Putamen (tissue), 1 donor: Measurements from ENCODE around the gene BTN3A1.

Experiments
- DNase-seq: peaks from one replicate; pipeline ENCODE4 v3.0.0-alpha.2; 2016; ENCODE audit warnings: low spot score

The BTN3A1 gene

GRCh38 chr6:26379740-26380139 is 22.3 kb upstream of the BTN3A1 start:
- DNase-seq, result no peak

DNA sequence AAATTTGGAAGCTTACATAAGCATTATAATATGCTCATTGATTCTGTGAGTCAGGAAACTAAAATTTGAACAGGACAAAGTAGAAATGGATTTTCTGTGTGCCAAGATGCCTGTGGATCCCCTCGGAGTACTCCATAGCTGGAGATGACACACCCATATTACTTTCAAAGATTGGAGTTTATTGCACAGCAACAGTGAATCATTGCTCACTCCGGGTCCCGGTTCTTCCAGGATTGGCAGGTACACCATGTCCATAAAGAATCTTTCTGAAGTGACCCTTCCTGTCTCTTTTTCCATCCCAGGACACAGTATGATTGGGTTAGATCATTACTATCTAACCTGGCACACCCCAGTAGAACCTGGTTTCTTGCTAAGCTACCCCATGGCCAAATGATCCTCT is 21.8 kb upstream of the BTN3A1 start:
- DNase-seq, result no peak

DNA sequence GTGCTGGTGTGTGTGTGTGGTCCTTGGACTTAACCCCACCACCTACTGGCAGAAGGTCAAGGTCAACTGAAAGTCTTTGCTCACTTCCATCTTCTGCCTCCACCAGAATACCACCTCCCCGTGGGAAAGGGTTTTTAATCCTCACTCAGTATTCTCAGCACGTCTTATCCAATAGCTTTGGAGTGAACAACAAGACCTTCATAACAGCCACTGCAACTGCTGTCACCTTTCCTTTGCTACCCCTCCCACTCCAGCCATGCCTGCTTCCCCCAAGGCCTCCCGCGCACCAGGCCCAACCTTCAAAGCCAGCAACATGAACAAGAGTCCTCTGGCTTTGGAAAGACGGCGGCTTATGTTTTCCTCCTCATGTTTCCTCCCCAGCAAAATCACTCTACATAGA is 20.0 kb upstream of the BTN3A1 start:
- DNase-seq, result no peak

DNA sequence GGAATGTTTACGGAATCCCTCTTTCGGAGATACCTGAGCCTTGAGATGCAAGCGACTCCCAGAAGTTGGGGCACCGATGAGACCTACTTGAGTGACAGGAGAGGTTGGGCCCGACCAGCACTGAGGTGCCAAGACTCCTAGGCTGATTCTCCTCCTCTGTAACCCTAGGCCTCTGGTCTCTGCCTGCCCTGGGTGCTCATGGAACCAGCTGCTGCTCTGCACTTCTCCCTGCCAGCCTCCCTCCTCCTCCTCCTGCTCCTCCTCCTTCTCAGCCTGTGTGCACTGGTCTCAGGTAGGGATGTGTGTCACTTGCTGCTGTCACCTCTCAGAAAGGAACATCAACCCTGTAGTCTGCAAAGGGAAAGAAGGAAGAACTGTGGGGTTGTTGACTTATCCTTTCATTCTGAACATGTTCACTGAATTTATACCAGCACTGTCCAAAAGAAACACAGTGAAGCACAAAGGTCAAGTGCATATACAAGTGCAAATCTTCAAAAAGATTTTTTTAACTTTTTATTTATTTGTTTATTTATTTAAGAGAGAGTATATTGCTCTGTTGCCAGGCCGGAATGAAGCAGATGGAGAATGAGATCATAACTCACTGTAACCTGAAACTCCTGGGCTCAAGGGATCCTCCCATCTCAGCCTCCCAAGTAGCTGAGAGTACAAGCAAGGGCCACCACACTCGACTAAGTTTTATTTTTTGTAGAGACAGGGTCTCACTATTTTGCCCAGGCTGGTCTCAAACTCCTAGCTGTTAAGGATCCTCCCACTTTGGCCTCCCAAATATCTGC is 18.3 kb upstream of the BTN3A1 start:
- DNase-seq, result peak; percentile 35

GRCh38 chr6:26385734-26386125 is 16.3 kb upstream of the BTN3A1 start:
- no peak for DNase-seq

DNA sequence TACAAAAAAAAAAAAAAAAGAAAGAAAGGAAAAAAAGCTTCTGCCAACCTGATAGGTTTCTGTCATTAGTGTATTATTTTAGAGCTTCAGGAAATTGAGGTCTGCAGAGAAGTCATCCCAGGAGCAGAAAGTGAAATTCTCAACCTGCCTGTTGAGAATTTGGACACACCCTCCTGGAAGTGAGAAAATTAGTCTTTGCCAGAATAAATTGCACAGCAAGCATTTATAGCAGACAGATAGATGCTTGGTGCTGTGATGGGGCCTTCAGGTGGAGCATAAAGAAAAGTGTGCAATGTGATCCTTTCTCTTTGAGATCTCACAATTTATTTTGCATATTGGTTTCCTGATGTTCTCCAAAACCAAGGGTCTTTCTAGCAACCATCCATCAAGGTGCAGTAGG is 14.5 kb upstream of the BTN3A1 start:
- no peak for DNase-seq

GRCh38 chr6:26388014-26388413 is 14.1 kb upstream of the BTN3A1 start:
- no peak for DNase-seq

- no peak for DNase-seq
Observed at GRCh38 chr6:26388441-26388840, 13.6 kb upstream of the BTN3A1 start.

GRCh38 chr6:26389349-26389894 is 12.7 kb upstream of the BTN3A1 start:
- DNase-seq, result no peak

GRCh38 chr6:26390531-26390930 is 11.5 kb upstream of the BTN3A1 start:
- no peak for DNase-seq

GRCh38 chr6:26392932-26393636 is 9.0 kb upstream of the BTN3A1 start:
- DNase-seq, result no peak

DNA sequence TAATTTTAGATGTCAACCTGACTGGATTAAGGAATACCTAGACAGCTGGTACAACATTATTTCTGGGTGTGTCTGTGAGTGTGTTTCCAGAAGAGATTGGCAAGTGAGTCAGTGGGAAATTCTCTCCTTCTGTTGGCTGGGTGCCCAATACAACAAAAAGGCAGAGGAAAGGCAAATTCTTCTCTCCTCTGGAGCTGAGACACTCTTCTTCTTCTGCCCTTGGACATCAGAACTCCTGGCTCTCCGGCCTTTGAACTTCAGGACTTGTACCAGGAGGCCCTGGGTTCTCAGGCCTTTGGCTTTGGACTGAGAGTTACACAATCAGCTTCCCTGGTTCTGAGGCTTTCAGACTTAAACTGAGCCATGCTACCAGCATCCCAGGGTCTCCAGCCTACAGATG is 7.8 kb upstream of the BTN3A1 start:
- DNase-seq, result no peak

- no peak for DNase-seq
Observed at GRCh38 chr6:26398555-26398954, 3.5 kb upstream of the BTN3A1 start.

GRCh38 chr6:26400626-26401025 is 1.4 kb upstream of the BTN3A1 start:
- DNase-seq, result no peak

DNA sequence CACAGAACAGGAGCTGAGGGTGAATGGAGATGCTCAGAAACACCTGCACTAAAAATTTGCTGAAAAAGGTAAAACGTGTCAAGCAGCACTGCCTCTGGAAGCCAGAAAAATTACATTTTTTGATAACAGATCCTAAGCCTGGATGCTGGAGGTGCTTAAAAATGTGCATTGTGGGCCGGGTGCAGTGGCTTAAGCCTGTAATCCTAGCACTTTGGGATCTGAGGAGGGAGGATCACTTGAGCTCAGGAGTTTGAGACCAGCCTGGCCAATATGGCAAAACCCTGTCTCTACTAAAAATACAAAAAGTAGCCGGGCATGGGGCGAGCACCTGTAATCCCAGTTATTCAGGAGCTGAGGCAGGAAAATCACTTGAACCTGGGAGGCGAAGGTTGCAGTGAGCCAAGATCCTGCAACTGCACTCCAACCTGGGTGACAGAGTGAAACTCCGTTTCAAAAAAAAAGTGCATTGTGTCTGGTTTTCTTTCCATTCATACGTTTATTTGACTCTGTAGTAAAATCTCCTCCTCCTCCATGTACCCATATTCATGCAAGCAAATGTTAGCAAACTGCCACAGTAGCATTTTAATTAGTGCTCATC is 587 bp upstream of the BTN3A1 start:
- no peak for DNase-seq

DNA sequence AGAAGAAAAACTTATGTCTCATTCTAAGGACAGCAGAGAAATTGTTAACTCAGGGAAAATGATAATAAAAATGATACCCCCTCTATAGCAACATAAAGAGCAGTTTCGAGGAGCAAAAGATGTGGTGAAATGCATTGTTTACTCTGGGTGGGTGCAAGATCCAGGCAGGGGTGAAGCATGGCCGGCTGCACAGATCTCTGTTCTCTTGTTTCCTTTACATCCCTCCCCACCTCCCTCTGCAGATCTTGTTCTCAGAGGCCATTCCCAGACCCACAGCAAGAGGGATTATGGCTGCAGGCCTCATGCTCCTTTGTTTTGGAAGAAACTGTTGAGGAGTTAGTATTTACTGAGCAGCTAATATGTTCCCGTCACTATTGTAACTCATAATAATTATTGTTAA is 1.8 kb downstream of the BTN3A1 start:
- no peak for DNase-seq

DNA sequence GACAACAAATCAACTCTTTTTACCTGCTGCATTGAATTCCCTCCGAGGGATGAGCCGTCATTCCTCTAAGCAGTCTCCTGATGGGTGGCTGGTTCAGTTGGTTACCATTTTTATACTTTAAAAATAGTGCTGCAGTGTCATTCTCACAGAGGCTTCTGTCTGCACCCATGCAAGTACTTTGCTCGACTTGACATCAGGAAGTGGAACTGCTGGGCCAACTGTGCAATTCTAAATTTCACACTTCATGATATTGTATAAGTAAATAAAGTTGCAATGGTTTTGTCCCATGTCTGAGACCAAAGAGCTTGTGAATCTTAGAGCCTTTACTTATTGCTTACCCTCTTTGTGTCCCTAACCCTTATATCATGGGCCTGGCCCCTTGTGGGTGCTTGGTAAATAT is 2.5 kb downstream of the BTN3A1 start:
- DNase-seq, result no peak

DNA sequence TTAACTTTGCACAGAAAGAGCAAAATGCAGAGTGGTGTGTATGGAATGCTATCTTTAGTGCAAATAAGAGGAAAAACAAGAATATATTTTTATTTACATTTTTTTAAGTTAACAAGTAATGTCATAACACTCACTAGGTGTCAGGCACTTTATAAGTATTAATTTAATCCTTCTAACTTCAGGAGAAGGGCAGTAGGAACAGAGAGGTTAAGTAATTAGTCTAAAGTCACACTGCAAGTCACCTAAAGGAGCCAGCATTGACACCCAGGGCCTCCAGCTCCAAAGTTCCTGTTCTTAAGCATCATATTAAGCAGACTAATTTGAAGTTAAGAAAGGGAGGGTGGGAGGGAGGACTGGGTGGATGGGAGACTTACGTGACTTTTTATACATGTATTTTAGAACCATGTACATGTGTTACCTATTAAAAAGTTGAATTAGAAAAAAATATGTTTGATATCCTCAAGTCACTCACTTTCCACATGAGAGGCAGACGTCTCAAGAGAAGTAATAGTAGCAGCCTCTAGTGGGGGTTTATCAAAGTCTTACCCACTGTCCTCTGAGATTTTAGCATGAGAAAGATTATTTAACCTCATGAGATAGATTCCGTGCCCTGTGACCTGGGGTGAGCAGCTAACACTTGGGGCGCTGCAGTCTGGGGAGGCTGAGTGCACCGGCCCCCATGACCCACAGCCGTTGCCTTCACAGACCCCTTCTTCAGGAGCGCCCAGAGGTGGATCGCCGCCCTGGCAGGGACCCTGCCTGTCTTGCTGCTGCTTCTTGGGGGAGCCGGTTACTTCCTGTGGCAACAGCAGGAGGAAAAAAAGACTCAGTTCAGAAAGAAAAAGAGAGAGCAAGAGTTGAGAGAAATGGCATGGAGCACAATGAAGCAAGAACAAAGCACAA is 7.0 kb downstream of the BTN3A1 start:
- DNase-seq, result no peak

DNA sequence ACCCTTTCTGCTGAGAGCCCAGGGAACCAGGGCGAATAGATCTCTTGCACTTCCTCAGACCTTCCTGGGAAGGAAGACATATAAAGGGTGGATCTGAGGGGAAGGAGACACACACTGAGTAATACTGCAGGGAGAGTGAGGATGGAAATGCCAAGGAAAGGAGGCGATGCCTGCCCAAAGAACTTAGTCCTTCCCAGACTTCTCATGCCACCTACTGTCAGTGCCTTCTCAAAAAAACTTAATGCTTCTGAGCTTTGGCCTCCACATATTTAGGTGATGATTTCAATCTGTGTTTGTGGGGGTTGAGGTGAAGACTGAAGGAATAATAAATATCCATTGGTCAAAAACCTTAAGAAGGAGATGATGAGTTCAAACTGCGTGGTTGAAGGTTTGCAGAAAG is 9.7 kb downstream of the BTN3A1 start:
- DNase-seq, result no peak

DNA sequence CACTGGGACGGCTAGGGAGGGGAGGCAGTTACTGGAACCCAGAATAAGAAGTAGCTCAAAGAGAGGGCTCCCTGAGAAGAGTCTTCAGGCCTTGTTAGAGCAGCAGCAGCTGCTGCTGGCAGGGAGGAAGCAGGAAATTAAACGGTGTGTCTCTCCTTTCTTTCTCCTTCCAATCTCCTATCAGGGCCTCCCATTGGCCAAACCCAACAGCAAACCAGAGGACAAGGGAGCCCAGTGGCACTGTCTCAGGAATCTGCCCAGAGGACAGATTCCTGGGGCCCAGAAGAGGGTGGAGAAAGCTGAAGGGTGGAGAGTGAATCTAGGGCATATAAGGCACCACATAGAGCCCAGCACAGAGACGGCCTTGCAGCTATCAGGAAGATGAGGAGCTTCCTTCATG is 10.2 kb downstream of the BTN3A1 start:
- DNase-seq, result no peak

DNA sequence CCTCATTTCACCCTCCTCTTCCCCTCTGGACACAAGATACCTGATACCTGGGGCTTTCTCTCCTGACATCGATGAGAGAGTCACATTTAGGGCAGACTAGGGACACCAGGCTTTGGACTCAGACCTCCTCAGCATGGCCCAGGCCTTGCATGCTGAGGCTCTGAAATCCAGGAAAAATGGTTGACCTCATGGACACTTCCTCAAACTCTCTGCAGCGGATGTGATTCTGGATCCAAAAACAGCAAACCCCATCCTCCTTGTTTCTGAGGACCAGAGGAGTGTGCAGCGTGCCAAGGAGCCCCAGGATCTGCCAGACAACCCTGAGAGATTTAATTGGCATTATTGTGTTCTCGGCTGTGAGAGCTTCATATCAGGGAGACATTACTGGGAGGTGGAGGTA is 10.9 kb downstream of the BTN3A1 start:
- no peak for DNase-seq

DNA sequence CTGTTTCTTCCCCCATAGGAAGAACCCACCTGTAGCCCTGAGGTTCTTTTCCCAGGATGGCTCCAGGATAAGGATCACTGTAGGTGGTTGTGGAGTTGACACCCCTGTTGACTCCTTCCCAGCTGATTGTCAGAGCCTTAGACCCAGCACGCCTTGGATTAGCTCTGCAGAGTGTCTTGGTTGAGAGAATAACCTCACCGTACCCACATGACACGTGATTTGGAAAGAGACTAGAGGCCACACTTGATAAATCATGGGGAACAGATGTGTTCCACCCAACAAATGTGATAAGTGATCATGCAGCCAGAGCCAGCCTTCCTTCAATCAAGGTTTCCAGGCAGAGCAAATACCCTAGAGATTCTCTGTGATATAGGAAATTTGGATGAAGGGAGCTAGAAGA is 12.2 kb downstream of the BTN3A1 start:
- DNase-seq, result no peak
